Measurements from ENCODE around the gene NEUROG2.
"Not testable (repeated sequence)": the region's sequence is repeated elsewhere in the genome, so short reads cannot be mapped to it uniquely, and the experiment has no call there.

Gene NEUROG2

GRCh38 chr4:112516066-112516470 lies at the start of gene NEUROG2:
TSS of gene NEUROG2 (minus strand) at chr4:112516180. CDS start at chr4:112515475, 705 bp downstream.
- DNase-seq: no peak

- DNase-seq: no peak
Measured at GRCh38 chr4:112564706-112565270, 48.8 kb upstream of the NEUROG2 start.

- no peak for DNase-seq
Measured at GRCh38 chr4:112563431-112564200, 47.6 kb upstream of the NEUROG2 start.

GRCh38 chr4:112562254-112562879 lies 46.4 kb upstream of the NEUROG2 start:
- DNase-seq: no peak

GRCh38 chr4:112560084-112560483 lies 44.1 kb upstream of the NEUROG2 start:
- no peak for DNase-seq

GRCh38 chr4:112559053-112559452 lies 43.1 kb upstream of the NEUROG2 start:
- no peak for DNase-seq

- no peak for DNase-seq
Measured at GRCh38 chr4:112557676-112558411, 41.9 kb upstream of the NEUROG2 start.

- DNase-seq: not testable (repeated sequence)
Measured at GRCh38 chr4:112554271-112554670, 38.3 kb upstream of the NEUROG2 start.

GRCh38 chr4:112552668-112553067 lies 36.7 kb upstream of the NEUROG2 start:
- DNase-seq: no peak

GRCh38 chr4:112550728-112551127 lies 34.7 kb upstream of the NEUROG2 start:
- no peak for DNase-seq

GRCh38 chr4:112546476-112546875 lies 30.5 kb upstream of the NEUROG2 start:
- DNase-seq: no peak

GRCh38 chr4:112545346-112545745 lies 29.4 kb upstream of the NEUROG2 start:
- DNase-seq: no peak

- no peak for DNase-seq
Measured at GRCh38 chr4:112540695-112541094, 24.7 kb upstream of the NEUROG2 start.

- no peak for DNase-seq
Measured at GRCh38 chr4:112536123-112536522, 20.1 kb upstream of the NEUROG2 start.

GRCh38 chr4:112532267-112532666 lies 16.3 kb upstream of the NEUROG2 start:
- DNase-seq: no peak

GRCh38 chr4:112531146-112531545 lies 15.2 kb upstream of the NEUROG2 start:
- no peak for DNase-seq

- DNase-seq: no peak
Measured at GRCh38 chr4:112526061-112526460, 10.1 kb upstream of the NEUROG2 start.

GRCh38 chr4:112523764-112524505 lies 8.0 kb upstream of the NEUROG2 start:
- DNase-seq: no peak

- no peak for DNase-seq
Measured at GRCh38 chr4:112523008-112523721, 7.2 kb upstream of the NEUROG2 start.

- DNase-seq: not testable (repeated sequence)
Measured at GRCh38 chr4:112522431-112522830, 6.5 kb upstream of the NEUROG2 start.

- DNase-seq: no peak
Measured at GRCh38 chr4:112521123-112522023, 5.4 kb upstream of the NEUROG2 start.

All from midbrain (tissue), 1 donor.